Erythroblast (primary cell): Measurements from ENCODE around the gene ACY1.

Experiments used
- GATA1 ChIP-seq: IDR thresholded peaks from 2 replicates; pipeline ENCODE4 v1.6.1; 2011; ENCODE audit warnings: low read depth, mild to moderate bottlenecking, control low read depth, low read length, moderate library complexity
- POLR2A ChIP-seq: IDR thresholded peaks from 2 replicates; pipeline ENCODE4 v1.6.1; 2011; ENCODE audit warnings: mild to moderate bottlenecking, low read length

DNA sequence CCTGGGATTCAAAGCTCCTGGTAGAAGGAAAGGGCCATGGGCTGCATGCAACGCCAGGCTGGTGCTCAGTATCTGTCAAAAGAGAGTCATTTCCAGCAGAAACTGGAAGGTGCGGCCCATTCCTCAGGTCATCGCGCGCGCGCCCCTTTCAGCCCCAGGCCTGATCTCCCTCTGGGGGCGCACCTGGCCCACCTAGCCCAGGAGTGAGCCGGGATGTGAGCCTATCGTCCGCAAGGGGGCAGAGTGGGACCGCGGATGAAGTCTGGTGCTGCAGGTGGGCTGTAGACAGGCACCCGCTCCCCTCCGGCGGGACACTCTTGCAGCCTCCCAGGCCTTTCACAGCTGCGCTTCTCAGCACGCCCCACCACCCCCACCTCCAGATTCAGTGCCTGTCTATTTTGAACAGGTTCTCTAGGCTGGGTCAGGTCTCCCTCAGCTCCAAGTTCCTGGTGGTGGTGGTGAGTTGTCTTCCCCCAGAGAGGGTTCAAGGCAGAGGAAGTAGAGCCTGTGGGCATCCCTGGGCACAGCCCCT, 18.2 kb downstream of the ACY1 start:
- TF ChIP-seq POLR2A (no peak), GATA1 (no peak)
